GM21360 (cell line): ENCODE measurements around the gene C3orf18.

Experiments used
- ATAC-seq: cut with Tn5 transposase; IDR thresholded peaks from one replicate; pipeline ENCODE4 v1.9.1; 2021; ENCODE audit warnings: mild to moderate bottlenecking, moderate library complexity; ENCODE audit not compliant: unreplicated experiment

C3orf18 gene

DNA sequence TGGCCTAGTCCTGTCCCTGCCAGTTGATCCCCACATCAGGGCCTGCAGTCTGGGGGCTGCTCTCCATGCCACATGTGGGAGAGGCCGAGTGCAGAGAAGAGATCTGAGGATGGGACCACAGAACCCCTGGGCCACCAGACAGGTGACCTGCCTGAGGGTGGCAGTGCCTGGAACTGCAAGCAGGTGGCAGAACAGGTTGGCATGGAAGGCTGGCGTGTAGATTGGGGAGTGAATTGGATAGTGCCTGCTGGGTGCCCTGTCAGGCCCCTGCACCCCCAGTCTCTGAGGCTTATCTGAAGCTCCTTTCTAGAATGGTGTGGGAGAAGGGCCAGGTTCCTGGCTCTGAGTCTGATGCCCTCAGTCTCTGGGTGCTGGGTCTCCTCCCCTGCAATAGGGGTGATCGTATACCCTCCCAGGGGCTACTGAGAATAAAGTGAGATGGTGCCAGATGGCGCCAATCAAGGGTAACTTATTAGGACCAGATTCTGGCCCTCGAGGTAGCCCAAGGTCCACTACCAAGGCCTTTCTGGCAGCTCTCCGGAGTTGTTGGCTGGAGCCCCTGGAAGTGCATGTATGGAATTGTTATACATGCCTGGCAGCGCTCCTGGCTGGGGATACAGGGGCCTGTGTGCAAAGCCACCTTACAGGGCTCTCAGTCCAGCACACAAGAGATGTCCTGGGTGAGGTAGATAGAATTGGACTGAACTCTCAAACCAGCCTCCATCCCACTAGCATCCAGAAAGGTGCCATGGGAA lies 15.7 kb downstream of the C3orf18 start:
- ATAC-seq = no peak

DNA sequence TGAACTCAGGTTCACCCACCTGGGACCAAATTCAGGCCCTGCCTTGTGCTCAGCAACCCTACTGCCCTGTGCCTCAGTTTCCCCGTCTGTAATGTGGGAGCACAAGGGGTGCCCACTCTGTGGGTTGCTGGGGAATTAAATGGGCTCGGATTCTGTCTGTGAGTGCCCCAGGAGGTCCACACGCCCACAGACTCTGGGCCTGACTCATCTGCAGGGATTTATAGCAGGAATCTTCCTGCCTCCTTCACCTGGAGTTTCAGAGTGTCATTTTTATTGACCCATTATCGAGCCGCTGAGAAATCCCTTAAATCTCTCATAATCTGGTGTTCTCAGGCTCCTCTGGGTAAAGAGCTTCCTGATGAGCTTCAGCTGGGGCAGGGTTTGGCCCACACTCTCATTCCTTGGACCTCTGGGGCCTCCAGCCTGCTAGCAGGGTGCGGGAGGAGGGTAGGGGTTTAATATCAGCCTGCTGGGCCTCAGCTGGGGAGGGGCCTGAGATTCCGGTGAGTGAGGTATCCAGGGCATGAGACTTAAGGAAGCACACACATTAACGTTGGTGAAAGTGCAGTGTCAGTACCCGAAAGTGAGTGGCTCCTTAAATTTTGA lies 16.4 kb downstream of the C3orf18 start:
- ATAC-seq = no peak

DNA sequence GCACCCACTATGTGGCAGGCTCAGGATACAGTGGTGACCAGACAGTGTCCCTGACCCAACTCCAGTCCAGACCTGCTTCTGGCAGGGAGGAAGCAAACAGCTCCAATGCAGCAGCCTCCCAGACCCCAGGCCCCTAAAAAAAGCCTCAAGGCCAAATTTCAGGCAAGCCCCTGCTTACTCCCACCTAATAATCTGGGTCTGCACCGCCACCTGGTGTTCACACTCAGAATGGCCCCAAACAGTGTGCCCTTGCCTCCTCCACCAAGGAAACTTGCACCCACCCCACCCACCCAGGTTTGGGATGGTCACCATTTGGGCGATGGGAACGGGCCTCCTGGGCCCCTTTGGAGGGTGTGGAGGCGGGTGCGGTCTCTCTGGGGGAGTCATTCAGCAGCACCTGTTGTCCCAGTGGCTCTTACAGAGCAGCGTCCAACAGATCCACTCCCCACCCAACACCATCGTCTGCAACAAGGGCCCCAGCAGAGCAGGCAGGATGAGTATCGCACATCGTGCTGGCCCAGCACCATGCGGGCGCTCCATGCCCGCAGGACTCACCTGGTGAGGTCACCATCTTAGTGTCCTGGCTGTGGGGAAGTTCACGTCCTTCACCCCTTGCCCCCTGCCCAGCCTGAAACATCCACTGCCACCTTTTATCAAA lies 17.3 kb downstream of the C3orf18 start:
- ATAC-seq = no peak

DNA sequence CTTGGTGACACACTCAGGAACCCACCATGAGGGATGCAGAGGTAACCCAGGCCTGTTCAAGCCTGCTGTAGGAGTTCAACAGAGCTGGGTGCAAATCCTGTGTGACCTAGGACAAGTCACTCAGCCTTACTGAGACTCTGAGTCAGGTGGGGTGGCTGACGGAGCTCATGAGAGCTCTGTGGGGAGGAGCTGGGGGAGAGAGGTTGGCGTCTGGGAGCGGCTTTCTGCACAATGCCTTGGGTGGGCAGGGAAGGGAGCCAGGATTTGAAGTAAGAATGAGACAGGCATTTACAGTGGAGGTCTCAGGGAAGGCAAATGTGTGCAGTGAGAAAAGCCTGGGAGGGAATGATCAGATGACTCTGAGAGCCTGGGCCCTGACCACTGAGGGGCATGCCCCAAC lies 18.3 kb downstream of the C3orf18 start:
- ATAC-seq = no peak

DNA sequence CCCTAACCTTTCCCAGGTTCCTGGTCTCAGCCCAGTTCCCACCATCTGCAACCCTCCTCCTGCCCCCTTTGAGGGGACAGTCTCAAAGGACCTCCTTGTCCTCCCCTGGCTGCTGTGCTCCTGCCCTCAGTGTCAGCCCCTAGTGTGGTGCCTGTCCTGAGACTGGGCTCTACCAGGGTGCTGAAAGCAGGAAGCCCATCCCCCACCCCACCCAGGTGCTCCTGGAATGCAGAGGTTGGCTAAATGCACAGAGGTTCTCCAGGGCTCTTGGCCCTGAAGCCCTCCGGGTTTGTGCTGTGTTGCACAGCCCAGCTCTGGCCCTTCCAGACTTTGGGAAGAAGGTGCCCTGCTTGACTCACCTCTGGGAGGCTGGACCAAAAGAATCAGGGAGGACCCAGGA lies 21.8 kb downstream of the C3orf18 start:
- no peak for ATAC-seq

DNA sequence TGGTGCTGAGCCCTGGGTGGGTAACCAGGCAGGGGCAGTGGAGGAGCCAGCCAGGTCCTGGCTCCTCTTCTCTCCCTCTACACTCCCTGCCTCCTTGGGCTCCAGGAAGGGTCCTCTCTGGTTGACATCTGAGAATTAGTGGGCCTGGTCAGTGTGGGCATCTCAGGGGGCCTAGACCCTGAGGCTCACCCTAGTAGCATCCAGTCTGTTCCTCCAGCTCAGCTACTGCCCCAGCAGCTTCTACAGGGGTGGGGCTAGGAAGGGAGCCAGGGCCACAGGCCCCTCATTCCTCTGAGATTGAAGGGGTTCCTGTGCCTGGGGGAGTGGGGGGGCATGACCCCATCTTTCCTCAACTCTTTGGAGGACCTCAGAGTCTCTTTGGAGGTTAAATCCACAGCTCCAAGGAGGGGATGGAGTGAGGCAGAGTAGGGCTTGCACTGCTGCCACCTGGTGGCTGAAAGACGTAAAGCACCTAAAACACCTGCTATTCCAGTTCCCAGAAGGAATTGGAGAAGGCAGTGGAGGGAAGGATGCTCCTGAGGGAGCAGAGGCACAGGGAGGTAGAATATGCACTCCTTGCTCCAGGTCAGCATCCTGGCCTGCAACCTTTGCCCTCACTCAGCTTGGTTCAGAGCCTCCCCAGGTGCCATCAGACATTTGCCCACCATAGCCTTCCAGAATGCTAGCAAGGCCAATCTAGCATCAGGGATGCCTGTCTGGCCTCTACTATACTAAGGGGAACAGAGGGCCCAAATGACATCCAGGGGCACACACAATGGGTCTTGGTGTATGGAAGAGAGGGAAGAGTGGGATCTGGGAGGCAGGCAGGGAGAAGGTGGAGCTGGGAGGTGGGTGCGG lies 25.1 kb downstream of the C3orf18 start:
- ATAC-seq = no peak

DNA sequence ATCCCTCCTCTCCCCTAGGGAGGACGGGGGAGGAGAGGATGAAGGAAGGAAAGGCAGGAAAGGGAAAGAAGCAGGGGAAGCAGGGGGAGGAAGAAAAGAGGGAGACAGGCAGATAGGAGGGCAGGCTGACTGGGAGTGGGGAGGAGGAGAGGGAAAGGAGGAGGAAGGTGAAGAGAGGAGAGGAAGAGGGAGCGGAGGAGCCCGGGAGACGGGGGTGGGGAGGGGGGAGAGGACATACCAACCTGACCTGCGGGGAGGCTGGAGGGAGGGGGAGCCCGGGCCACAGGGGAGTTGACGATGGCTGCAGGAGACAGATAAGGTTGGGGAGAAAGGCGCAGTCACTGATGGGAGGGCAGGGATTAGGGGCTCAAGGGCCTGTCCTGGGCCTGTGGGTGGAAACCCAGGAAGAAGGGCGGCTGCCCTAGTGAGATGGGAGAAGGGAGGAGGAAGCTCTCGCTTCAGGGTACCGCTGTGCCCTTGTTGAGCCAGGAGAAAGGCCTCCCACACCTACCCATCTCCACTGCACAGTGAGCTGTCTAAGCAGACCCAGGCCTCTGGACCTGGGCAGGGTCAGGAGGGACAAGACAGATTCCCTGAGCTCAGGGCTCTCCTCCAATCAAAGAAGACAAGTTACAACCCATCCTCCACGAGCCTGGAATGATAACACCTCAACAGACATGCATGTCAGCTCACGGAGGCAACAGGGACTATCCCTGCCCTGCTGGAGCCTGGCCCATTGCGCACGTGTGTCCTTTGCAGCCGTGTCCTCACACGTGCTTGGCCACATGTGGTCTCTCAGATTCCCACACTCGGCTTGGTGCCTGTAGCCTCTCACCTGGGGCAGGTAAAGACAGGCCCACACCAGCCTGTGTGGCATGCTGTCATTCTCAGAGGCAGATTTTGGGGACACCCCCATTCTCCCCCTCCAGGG lies 27.9 kb downstream of the C3orf18 start:
- ATAC-seq = no peak

DNA sequence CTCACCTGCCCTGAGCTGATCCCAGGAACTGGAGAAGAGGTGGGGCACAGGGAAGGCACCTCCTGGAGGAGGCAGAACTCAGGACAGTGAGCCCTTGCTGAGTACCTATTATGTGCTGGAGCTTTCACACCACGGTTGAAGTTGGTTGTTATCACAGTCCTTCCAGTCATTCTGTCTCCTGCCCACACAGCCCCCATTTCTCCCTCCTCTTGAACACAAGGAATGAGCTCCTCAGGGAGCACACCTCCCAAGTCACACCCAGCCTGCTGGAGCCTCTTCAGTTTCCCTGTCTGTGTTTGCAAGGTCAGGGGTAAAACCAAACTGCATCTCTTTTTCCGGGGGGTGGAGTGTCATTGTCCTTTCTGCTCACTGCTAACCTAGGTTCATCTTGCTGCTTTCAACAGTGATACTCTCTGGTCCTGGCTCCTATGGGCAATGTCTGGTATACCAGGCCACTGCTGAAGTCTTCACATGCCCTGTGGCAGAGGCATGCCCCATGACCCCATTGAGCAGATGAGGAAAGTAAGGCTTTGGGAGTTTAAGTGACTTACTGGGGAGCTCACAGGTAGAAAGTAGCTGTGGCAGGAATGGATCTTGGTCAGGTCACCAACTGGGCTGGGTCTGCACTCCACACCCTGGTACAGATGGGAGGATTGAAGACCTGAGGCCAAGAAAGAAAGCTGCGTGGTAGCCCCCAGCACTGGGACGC lies 30.0 kb downstream of the C3orf18 start:
- no peak for ATAC-seq

DNA sequence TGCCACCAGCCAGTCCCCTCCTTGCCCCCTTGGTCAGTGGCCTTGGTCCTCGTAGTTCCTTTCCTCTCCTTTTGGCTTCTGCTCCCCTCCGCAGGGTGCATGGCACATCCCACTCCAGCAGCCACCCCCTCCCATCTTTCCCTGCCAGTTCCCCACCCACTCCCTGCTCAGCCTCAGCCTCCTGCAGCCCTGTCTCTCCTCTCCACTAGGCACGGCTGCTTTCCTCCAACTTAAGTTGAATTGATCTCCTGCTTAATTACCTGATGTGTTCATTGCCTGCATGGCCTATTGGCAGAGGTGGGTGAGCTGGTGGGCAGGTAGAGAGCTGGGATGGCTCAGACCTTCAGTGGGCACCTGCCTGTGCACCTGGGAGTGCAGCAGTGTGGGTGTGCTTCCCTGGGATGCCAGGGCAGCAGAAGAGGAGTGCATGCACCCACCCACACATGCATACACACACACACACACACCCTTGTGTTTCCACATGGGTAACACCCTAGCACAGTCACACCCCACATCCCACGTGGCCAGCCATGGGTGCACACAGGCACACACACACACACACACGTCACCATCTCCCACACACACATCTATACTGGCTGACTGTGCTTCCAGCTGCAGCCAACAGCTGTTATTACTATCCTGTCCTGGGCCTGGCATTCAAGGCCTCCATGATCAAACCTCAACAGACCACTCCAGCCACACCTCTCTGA lies 30.9 kb downstream of the C3orf18 start:
- ATAC-seq = no peak

DNA sequence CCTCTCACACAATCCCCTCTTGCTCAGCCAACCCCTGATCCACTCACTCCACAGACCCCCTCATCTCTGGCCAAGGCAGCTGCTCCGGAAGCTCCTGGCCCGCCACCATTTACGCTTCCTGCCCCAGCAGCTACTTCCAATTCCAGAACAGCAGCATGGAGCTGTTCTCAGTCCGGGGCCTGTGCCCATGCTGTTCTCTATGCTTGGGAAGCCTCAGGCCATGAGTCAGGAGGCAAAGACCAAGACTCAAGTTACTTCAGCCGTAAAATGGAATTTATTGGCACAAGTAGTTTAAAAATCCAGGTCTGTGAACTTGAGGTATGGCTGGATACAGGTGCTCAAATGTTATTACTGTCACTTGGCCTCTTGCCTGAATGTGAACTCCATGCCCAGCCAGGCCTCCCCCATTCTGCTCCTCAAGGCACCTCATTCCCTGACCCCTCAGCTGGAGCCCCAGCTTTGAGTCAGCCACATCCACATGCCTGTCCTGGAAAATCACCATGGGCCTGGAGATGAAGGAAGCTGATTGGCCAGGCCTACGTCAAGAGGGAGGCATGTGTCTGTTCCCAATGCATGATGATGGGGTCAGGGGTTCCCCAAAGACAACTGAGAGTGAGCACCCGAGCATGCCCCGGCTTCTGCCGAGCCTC lies 32.7 kb downstream of the C3orf18 start:
- no peak for ATAC-seq

DNA sequence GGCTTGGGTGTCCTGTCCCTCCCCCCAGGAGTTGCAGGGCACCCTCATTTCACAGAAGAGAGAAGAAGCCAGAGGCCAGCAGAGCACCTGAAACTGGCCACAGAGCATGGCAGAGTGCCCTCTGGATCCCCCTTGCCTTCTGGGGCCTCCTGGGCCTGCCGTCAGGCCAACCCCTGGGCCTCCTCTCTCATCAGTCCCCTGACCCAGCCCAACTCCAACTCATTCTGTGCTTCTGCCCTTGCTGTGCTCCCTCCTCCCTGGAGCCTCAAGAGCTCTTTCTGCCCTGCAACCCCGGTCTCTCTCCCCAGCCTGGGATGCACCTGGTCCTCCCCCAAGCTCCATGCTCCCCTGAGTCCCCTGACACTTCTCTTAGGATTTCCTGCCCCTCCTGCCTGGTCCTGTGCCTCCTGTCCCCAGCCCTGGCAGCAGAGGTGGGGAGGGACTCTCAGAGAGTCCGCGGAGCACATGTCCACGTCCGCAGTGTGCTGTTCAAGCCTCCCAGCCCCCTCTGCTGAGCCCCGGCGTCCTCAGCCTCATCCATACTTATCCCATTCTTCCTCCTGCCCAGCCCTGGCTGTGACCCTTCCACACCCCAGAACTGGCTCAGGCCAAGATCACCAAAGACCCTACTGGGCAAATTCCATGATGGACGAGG lies 33.6 kb downstream of the C3orf18 start:
- no peak for ATAC-seq

DNA sequence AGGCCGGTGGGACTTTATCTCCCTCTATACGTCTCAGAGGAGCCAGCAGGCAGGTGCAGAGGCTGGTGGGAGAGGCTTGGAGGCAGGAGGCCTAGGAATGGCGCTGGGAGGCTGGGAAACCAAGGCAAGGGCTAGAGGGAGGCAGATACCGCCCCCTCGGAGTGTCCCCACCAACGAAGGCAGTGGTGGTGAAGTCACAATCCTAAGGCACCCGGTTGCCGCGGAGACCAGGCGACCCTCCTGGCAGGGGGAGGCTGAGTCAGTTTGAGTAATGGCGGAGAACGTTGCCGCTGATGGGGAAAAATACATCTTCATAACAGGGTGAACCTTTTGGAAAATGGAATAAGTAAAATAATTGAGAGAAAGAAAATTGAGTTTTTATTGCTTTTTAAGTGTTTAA lies 34.2 kb downstream of the C3orf18 start:
- ATAC-seq = no peak

DNA sequence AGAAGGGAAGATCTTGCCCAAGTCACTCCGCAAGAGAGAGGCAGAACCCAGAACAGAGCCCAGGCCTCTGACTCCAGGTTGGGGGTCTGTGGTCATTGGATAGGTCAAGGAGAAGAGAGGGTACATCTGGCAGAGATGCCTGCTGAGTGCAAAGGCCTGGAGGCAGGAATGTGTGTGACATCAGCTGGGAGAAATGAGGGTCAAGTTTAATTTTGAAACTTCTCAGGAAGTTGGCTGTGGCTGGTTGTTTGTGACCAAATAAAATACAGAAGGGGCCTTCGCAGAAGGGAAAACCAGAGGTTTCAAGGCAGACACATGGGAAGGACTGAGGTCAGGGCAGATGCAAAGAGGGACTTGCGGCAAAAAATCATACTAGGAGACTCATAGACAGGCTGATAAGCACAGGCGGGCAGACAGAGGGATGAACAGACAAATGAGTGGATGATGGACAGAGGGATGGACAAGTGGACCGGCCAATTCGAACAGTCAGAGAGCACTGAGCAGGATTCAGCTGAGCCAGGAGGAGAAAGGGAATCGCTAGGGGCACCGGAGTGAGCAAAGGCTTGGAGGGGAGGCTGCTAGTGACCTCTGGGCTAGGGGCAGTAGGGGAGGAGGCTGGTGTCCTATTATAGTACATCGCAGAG lies 35.4 kb downstream of the C3orf18 start:
- ATAC-seq = no peak

DNA sequence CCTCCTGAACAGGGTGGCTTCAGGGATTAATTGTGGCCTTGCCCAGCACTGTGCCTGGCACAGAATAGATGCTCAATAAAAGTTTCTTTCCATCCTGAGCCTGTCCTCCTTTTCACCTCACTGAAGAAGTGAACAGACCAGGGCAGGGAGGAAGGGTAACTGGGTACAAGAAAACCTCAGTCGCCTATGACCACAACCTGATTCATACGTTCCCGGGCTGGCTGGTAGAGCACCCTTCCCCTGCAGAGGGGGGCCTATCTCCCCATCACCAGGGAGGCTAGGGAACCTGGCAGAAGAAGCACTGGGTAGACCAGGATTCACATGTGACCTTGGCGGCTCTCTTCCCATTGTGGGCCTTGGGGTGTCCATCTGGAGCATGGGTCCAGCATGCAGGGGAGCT lies 36.3 kb downstream of the C3orf18 start:
- ATAC-seq = no peak

DNA sequence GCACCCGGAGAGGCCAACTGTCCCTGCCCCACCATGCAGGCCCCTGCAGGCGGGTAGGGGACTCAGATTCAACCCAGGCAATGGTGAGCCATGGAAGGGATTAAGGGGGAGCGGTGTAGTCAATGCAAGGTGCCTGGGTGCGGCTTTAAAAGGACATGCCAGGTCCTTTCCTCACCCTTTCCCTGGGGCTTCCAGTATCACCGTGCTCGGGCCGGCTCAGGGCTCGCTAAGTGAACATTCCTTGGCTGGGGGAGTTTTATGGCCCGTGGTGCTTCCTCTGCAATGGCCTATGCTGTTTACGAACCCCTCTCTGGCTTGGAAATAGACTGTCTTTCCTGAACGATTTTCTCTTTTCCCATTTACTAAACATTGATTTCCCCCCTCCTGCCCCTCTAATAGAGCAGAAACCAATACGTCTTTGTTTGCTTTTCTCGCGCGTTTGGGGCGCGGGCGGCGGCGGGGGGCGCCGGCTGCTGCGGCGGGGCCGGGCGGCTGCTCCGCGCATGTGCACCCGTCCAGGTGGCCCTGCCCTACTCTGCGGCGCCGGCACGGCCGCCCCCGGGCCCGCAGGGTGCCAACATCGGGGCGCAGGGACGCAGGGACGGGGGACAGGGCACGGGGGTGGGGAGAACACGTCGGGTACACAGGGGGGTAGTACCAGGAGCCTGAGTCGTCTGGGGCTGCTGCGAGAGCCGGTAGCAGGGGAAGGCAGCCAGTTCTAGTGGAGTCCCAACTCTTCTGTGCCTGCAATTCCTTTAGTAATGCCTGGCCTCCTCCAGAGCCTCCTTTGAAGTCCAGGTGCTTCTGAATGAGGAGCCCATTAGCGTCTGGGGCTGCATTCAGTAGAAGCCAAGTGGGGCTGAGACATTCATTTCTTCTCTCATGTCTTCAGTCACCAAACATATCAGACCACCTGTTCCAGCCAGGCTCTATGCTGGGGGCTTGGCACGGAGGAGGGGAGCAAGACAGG lies 37.3 kb downstream of the C3orf18 start:
- ATAC-seq = no peak

DNA sequence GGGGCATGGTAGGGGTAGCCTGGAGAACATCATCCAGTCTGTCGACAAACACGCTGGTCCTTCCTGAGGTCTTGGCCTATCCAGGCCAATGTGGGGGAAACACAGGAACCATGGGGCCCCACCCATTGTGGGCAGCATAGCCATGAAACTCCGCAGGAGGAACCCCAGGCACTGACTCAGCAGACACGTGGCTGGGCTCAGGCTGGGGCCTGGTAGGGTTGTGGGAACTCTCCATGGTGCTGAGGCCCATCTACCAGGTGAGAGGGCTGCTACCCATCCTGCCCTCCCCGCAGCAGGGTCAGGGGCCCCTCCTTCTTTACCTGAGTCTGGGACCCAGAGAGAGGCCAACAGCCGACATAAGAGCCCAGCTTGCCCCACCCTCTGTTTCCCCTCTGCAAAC lies 41.6 kb downstream of the C3orf18 start:
- ATAC-seq = no peak
